ENCODE results near the gene MICOS13.
"Not testable (repeated sequence)": the region's sequence is repeated elsewhere in the genome, so short reads cannot be mapped to it uniquely, and the experiment has no call there.

Gene MICOS13

GRCh38 chr19:5707576-5708575 lies 27.6 kb upstream of the MICOS13 start:
- no peak for TF ChIP-seq CTCF (IDR thresholded peaks at IDR 0.05; ENCODE audit: borderline replicate concordance, control extremely low read depth, extremely low read depth, insufficient read depth, missing control alignments)
- DNase-seq (ENCODE audit: low spot score), result peak; percentile 35
- in situ Hi-C loops (cut with MboI; ENCODE audit: low sequenced_read_pairs, unreplicated experiment), result no loop called here

GRCh38 chr19:5706876-5707573 lies 26.7 kb upstream of the MICOS13 start:
- DNase-seq (ENCODE audit: low spot score), result peak; percentile 27
- in situ Hi-C loops (cut with MboI; ENCODE audit: low sequenced_read_pairs, unreplicated experiment), result no loop called here
- no peak for TF ChIP-seq CTCF (IDR thresholded peaks at IDR 0.05; ENCODE audit: borderline replicate concordance, control extremely low read depth, extremely low read depth, insufficient read depth, missing control alignments)

GRCh38 chr19:5705552-5705951 lies 25.2 kb upstream of the MICOS13 start:
- no peak for TF ChIP-seq CTCF (IDR thresholded peaks at IDR 0.05; ENCODE audit: borderline replicate concordance, control extremely low read depth, extremely low read depth, insufficient read depth, missing control alignments)
- in situ Hi-C loops (cut with MboI; ENCODE audit: low sequenced_read_pairs, unreplicated experiment), result no loop called here
- no peak for DNase-seq (ENCODE audit: low spot score)

GRCh38 chr19:5703819-5704818 lies 23.8 kb upstream of the MICOS13 start:
- no peak for TF ChIP-seq CTCF (IDR thresholded peaks at IDR 0.05; ENCODE audit: borderline replicate concordance, control extremely low read depth, extremely low read depth, insufficient read depth, missing control alignments)
- in situ Hi-C loops (cut with MboI; ENCODE audit: low sequenced_read_pairs, unreplicated experiment), result no loop called here
- no peak for DNase-seq (ENCODE audit: low spot score)

GRCh38 chr19:5702053-5702410 lies 21.7 kb upstream of the MICOS13 start:
- DNase-seq (ENCODE audit: low spot score); in situ Hi-C loops (cut with MboI; ENCODE audit: low sequenced_read_pairs, unreplicated experiment): not testable (repeated sequence)

- TF ChIP-seq CTCF (IDR thresholded peaks at IDR 0.05; ENCODE audit: borderline replicate concordance, control extremely low read depth, extremely low read depth, insufficient read depth, missing control alignments), result no peak
- no peak for DNase-seq (ENCODE audit: low spot score)
- in situ Hi-C loops (cut with MboI; ENCODE audit: low sequenced_read_pairs, unreplicated experiment), result no loop called here
These were observed 20.3 kb upstream of the MICOS13 start for GRCh38 chr19:5700455-5701092.
